Hepatocyte (in vitro differentiated cells): ENCODE data around the gene COBL.

Experiments
- CTCF ChIP-seq: fragments of 200-600 bp; sonication (generic); IDR thresholded peaks from 2 replicates; pipeline ENCODE4 v1.5.1; 2016; ENCODE audit warnings: antibody characterized with exemption, mild to moderate bottlenecking; ENCODE audit not compliant: poor library complexity
- EZH2 ChIP-seq: fragments of 200-600 bp; sonication (generic); IDR thresholded peaks from 2 replicates; pipeline ENCODE4 v1.6.1; 2016; ENCODE audit warnings: antibody characterized with exemption, mild to moderate bottlenecking, borderline replicate concordance

- TF ChIP-seq CTCF (no peak), EZH2 (no peak)
Measured at GRCh38 chr7:51217804-51218203, 98.8 kb downstream of the COBL start.
